A549 treated with RU486 at 1 μM for 4 hours (cell line): ENCODE data around the gene PMAIP1. TPM values are rescaled to one million over a fixed set of nuclear protein-coding genes. Genes with fewer than 3 reads are reported as not detected.

Experiments used
- total RNA-seq: library from RNA; stranded (reverse); fragments of 200-300 nt; extraction: Qiagen RNA extraction; gene quantifications from 5 replicates; pipeline ENCODE4 v1.2.3, GENCODE V29; 2022; ENCODE audit warnings: low read depth

Gene PMAIP1
- 9.8 to 16.3 TPM (median 13.2 TPM) in 5 replicates for total RNA-seq

DNA sequence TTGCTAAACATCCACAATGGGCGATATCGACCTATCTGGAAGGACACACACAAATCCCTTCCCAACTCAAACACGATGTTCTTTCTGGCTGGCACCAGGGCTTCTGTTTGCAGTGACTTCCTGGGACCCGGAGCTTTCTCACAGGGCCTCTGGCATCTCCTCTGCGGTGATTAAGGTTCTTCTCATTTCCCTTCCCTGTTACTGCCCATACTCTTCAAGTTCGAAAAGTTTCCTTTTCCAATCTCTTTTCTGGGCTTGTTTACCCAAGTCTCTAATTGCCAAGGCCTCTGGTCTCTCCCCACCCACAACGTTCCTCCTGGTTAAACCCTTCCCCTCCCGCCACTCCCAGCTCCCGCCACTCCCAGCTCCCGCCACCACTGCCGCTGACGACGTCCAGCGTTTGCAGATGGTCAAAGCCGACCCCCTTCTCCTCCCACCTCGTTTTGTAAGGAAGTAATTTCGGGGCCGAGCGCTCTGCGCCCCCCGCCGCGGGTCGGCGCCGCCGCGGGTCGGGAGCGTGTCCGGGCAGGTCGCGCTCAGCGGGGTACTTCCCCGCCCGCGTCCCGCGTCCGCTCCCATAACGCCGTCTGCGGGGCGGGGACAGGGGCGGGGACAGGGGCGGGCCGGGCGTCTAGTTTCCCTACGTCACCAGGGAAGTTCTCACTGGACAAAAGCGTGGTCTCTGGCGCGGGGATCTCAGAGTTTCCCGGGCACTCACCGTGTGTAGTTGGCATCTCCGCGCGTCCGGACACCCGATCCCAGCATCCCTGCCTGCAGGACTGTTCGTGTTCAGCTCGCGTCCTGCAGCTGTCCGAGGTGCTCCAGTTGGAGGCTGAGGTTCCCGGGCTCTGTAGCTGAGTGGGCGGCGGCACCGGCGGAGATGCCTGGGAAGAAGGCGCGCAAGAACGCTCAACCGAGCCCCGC lies at the start of gene PMAIP1:
PMAIP1 (plus strand) TSS at position 699 of the 924 bp plus-strand sequence; CDS start at position 881, 182 bp downstream.

Other genes with a start within 250 kb of the PMAIP1 start
- 9.2 to 13.7 TPM (median 9.7 TPM) in 5 replicates for gene CCBE1, start 202.6 kb upstream of the PMAIP1 start, total RNA-seq